ENCODE results near the gene RAET1G.

- TF ChIP-seq CTCF (IDR thresholded peaks at IDR 0.05) (no peak), POLR2A (IDR thresholded peaks at IDR 0.05) (no peak)
Observed at GRCh38 chr6:149884617-149885016, 38.3 kb downstream of the RAET1G start.
